Liver (tissue), 3 donors: ENCODE data around the gene TGFBR1.

Source experiments
- GABPA ChIP-seq, 2 donors: IDR thresholded peaks in 1 of 2; conservative IDR thresholded peaks in 1 of 2; 2 replicates each; pipeline ENCODE4 v1.6.1; 2016; ENCODE audit warnings: antibody characterized with exemption in 2 of 2, mild to moderate bottlenecking in 1 of 2, moderate library complexity in 1 of 2
- HNF4A ChIP-seq, 2 donors: conservative IDR thresholded peaks; 2 replicates each; pipeline ENCODE4 v1.6.1; 2016; ENCODE audit warnings: antibody characterized with exemption in 2 of 2, mild to moderate bottlenecking in 2 of 2
- RAD21 ChIP-seq, 2 donors: IDR thresholded peaks; 2 replicates each; pipeline ENCODE4 v1.6.1; 2016; ENCODE audit warnings: antibody characterized with exemption in 2 of 2, mild to moderate bottlenecking in 2 of 2
- RXRA ChIP-seq, 2 donors: IDR thresholded peaks; 2 replicates each; pipeline ENCODE4 v1.6.1; 2017 to 2018; ENCODE audit warnings: antibody characterized with exemption in 2 of 2, mild to moderate bottlenecking in 1 of 2
- SP1 ChIP-seq: IDR thresholded peaks from 2 replicates; pipeline ENCODE4 v1.6.1; 2018; ENCODE audit warnings: antibody characterized with exemption, mild to moderate bottlenecking
- TAF1 ChIP-seq: conservative IDR thresholded peaks from 2 replicates; pipeline ENCODE4 v1.6.1; 2016; ENCODE audit warnings: antibody characterized with exemption, mild to moderate bottlenecking
- YY1 ChIP-seq: IDR thresholded peaks from 2 replicates; pipeline ENCODE4 v1.6.1; 2016; ENCODE audit warnings: antibody characterized with exemption, mild to moderate bottlenecking
- TF ChIP-seq, protein P1 (sequence below): fragments of 150-350 bp; IDR thresholded peaks from 2 replicates; pipeline ENCODE4 v1.5.1; 2017; ENCODE audit warnings: improper control_type of control experiment, low read depth, low read length; ENCODE audit not compliant: missing input control
- TF ChIP-seq, protein P2 (sequence below): IDR thresholded peaks from 2 replicates; pipeline ENCODE4 v1.6.1; 2016; ENCODE audit warnings: antibody characterized with exemption
- TF ChIP-seq, protein P3 (sequence below): IDR thresholded peaks from 2 replicates; pipeline ENCODE4 v1.6.1; 2016; ENCODE audit warnings: antibody characterized with exemption
- TF ChIP-seq, protein P4 (sequence below): IDR thresholded peaks from 2 replicates; pipeline ENCODE4 v1.6.1; 2016; ENCODE audit warnings: antibody characterized with exemption, mild to moderate bottlenecking
- TF ChIP-seq, protein P5 (sequence below): IDR thresholded peaks from 2 replicates; pipeline ENCODE4 v1.6.1; 2016; ENCODE audit warnings: antibody characterized with exemption
- donor health status: healthy.
- donor health status: healthy.

DNA sequence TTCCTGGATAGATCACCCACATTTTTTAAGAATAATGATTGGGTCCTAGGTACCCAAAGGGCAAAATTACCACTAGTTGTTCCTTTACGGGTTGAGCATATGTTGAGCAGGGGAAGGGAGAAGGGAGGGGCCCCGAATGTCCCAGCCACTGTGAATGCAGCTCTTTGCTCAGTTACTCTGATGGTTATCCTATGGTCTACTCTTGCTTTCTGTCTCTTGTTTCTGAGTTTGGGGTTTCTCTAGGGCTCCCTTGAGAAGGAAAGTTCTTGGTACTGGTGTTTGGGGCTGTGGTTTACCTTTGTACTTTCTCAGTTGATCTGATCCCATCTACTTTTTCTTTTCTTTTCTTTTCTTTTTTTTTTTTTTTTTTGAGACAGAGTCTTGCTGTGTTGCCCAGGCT, 61.2 kb downstream of the TGFBR1 start:
- TF ChIP-seq, protein P1, sequence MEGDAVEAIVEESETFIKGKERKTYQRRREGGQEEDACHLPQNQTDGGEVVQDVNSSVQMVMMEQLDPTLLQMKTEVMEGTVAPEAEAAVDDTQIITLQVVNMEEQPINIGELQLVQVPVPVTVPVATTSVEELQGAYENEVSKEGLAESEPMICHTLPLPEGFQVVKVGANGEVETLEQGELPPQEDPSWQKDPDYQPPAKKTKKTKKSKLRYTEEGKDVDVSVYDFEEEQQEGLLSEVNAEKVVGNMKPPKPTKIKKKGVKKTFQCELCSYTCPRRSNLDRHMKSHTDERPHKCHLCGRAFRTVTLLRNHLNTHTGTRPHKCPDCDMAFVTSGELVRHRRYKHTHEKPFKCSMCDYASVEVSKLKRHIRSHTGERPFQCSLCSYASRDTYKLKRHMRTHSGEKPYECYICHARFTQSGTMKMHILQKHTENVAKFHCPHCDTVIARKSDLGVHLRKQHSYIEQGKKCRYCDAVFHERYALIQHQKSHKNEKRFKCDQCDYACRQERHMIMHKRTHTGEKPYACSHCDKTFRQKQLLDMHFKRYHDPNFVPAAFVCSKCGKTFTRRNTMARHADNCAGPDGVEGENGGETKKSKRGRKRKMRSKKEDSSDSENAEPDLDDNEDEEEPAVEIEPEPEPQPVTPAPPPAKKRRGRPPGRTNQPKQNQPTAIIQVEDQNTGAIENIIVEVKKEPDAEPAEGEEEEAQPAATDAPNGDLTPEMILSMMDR: no peak
- TF ChIP-seq, protein P2, sequence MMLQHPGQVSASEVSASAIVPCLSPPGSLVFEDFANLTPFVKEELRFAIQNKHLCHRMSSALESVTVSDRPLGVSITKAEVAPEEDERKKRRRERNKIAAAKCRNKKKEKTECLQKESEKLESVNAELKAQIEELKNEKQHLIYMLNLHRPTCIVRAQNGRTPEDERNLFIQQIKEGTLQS: no peak
- TF ChIP-seq RAD21 (IDR thresholded peaks at IDR 0.05): no peak
- TF ChIP-seq YY1: no peak
- TF ChIP-seq, protein P3, sequence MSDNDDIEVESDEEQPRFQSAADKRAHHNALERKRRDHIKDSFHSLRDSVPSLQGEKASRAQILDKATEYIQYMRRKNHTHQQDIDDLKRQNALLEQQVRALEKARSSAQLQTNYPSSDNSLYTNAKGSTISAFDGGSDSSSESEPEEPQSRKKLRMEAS: no peak
- TF ChIP-seq, protein P4, sequence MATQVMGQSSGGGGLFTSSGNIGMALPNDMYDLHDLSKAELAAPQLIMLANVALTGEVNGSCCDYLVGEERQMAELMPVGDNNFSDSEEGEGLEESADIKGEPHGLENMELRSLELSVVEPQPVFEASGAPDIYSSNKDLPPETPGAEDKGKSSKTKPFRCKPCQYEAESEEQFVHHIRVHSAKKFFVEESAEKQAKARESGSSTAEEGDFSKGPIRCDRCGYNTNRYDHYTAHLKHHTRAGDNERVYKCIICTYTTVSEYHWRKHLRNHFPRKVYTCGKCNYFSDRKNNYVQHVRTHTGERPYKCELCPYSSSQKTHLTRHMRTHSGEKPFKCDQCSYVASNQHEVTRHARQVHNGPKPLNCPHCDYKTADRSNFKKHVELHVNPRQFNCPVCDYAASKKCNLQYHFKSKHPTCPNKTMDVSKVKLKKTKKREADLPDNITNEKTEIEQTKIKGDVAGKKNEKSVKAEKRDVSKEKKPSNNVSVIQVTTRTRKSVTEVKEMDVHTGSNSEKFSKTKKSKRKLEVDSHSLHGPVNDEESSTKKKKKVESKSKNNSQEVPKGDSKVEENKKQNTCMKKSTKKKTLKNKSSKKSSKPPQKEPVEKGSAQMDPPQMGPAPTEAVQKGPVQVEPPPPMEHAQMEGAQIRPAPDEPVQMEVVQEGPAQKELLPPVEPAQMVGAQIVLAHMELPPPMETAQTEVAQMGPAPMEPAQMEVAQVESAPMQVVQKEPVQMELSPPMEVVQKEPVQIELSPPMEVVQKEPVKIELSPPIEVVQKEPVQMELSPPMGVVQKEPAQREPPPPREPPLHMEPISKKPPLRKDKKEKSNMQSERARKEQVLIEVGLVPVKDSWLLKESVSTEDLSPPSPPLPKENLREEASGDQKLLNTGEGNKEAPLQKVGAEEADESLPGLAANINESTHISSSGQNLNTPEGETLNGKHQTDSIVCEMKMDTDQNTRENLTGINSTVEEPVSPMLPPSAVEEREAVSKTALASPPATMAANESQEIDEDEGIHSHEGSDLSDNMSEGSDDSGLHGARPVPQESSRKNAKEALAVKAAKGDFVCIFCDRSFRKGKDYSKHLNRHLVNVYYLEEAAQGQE: no peak
- no peak for TF ChIP-seq HNF4A (conservative IDR thresholded peaks at IDR 0.05)
- TF ChIP-seq GABPA (IDR thresholded peaks at IDR 0.05 in 1 of 2, conservative IDR thresholded peaks at IDR 0.05 in 1 of 2): no peak
- no peak for TF ChIP-seq TAF1
- TF ChIP-seq SP1: no peak
- TF ChIP-seq, protein P5, sequence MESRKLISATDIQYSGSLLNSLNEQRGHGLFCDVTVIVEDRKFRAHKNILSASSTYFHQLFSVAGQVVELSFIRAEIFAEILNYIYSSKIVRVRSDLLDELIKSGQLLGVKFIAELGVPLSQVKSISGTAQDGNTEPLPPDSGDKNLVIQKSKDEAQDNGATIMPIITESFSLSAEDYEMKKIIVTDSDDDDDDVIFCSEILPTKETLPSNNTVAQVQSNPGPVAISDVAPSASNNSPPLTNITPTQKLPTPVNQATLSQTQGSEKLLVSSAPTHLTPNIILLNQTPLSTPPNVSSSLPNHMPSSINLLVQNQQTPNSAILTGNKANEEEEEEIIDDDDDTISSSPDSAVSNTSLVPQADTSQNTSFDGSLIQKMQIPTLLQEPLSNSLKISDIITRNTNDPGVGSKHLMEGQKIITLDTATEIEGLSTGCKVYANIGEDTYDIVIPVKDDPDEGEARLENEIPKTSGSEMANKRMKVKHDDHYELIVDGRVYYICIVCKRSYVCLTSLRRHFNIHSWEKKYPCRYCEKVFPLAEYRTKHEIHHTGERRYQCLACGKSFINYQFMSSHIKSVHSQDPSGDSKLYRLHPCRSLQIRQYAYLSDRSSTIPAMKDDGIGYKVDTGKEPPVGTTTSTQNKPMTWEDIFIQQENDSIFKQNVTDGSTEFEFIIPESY: no peak
- TF ChIP-seq RXRA (IDR thresholded peaks at IDR 0.05): no peak
